Calu3 (cell line): ENCODE results near the gene ERMP1. TPM values are rescaled to one million over a fixed set of nuclear protein-coding genes. Genes with fewer than 3 reads are reported as not detected.

Source experiments
- BruUV-seq: library from RNA; stranded (reverse); fragments of 400-500 nt; replicated peaks from 2 replicates; lab custom pipeline; 2021; lab: Mats Ljungman, UMichigan
- CTCF ChIA-PET: fragments of 300-600 bp; sonication (Branson Sonifier 250); formaldehyde crosslinking; loops from one replicate; lab custom pipeline; 2022; ENCODE audit warnings: antibody characterized with exemption; lab: Charles Lee
- DNase-seq: peaks from one replicate; pipeline ENCODE4 v3.0.0; 2022
- H3K27ac Mint-ChIP-seq: one replicate; pipeline ENCODE4 v1.8.0; 2022; ENCODE audit warnings: mixed read lengths; ENCODE audit not compliant: unreplicated experiment
- H3K27me3 Mint-ChIP-seq: one replicate; pipeline ENCODE4 v1.8.0; 2022; ENCODE audit warnings: mixed read lengths; ENCODE audit not compliant: unreplicated experiment
- H3K36me3 Mint-ChIP-seq: one replicate; pipeline ENCODE4 v1.8.0; 2022; ENCODE audit warnings: mild to moderate bottlenecking, moderate library complexity, mixed read lengths; ENCODE audit not compliant: insufficient read depth, unreplicated experiment
- H3K4me1 Mint-ChIP-seq: one replicate; pipeline ENCODE4 v1.8.0; 2022; ENCODE audit warnings: mild to moderate bottlenecking, low read depth, mixed read lengths; ENCODE audit not compliant: unreplicated experiment
- H3K4me3 Mint-ChIP-seq: one replicate; pipeline ENCODE4 v1.8.0; 2022; ENCODE audit warnings: mild to moderate bottlenecking, low read depth, moderate library complexity, mixed read lengths; ENCODE audit not compliant: unreplicated experiment
- H3K9me3 Mint-ChIP-seq: one replicate; pipeline ENCODE4 v1.8.0; 2022; ENCODE audit warnings: low read depth, mixed read lengths; ENCODE audit not compliant: unreplicated experiment
- intact Hi-C: fragments of 100-400 bp; cut with micrococcal nuclease; formaldehyde crosslinking; loops from one replicate; pipeline ENCODE4 v1.10.0; 2022; ENCODE audit not compliant: unreplicated experiment
- total RNA-seq: library from RNA; stranded (reverse); gene quantifications from 2 replicates; pipeline ENCODE4 v1.2.3, GENCODE V29; 2022
- TF ChIP-seq, protein P1 (sequence below): fragments of 200-600 bp; IDR thresholded peaks from one replicate; pipeline ENCODE4 v1.8.0; 2022; ENCODE audit warnings: antibody characterized with exemption; ENCODE audit not compliant: unreplicated experiment

Gene ERMP1
- total RNA-seq, 1 experiment from 2014 or later = 28.4 TPM

DNA sequence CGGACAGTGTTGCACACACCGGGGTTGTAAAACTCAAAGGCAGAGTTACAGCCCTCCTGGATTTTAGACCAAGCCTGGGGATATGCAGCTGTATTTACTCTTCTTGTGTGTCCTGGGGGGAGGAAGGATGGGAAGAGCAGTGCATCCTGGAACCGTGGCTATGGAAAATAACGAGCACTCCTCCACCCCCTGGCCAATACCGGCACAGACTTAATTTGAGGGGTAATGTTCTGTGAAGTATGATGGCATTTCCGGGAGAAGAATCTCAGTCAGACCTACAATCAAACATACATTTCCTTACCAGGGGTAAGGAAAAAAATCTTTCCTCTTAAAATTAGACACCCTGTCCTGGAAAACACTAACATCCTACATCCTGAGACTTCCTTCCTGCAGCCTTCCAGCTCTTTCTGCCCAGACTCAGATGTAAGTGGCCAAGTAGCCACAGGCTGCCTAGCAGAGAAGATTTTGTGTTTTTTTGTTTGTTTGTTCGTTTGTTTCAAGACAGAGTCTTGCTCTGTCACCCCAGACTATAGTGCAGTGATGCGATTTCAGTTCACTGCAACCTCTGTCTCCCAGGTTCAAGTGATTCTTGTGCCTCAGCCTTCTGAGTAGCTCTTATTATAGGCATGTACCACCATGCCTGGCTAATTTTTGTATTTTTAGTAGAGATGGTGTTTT, 11.0 kb upstream of the ERMP1 start:
- no peaks in the 10 kb centered on the region for H3K36me3 Mint-ChIP-seq
- no TSS peak for BruUV-seq
- peaks cover 2% of the 10 kb centered on the region for H3K9me3 Mint-ChIP-seq
- peaks cover 49% of the 10 kb centered on the region for H3K4me1 Mint-ChIP-seq
- no peak overlapping the region for H3K27ac Mint-ChIP-seq
- TF ChIP-seq, protein P1, sequence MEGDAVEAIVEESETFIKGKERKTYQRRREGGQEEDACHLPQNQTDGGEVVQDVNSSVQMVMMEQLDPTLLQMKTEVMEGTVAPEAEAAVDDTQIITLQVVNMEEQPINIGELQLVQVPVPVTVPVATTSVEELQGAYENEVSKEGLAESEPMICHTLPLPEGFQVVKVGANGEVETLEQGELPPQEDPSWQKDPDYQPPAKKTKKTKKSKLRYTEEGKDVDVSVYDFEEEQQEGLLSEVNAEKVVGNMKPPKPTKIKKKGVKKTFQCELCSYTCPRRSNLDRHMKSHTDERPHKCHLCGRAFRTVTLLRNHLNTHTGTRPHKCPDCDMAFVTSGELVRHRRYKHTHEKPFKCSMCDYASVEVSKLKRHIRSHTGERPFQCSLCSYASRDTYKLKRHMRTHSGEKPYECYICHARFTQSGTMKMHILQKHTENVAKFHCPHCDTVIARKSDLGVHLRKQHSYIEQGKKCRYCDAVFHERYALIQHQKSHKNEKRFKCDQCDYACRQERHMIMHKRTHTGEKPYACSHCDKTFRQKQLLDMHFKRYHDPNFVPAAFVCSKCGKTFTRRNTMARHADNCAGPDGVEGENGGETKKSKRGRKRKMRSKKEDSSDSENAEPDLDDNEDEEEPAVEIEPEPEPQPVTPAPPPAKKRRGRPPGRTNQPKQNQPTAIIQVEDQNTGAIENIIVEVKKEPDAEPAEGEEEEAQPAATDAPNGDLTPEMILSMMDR = no peak
- no peaks in the 10 kb centered on the region for H3K27me3 Mint-ChIP-seq
- DNase-seq = no peak
- intact Hi-C loops = no loop called here
- H3K4me3 Mint-ChIP-seq = no peak overlapping the region
- CTCF ChIA-PET = interaction anchor here (0.6 kb wide), 1 partner anchor 9 kb away, joined by 3 read pairs; no protein-coding TSS in a partner anchor

GRCh38 chr9:5842929-5843793, 10.2 kb upstream of the ERMP1 start:
- H3K4me1 Mint-ChIP-seq = peaks cover 57% of the 10 kb centered on the region
- no peak overlapping the region for H3K27ac Mint-ChIP-seq
- intact Hi-C loops = no loop called here
- H3K27me3 Mint-ChIP-seq = no peaks in the 10 kb centered on the region
- BruUV-seq = no TSS peak
- H3K9me3 Mint-ChIP-seq = peaks cover 2% of the 10 kb centered on the region
- TF ChIP-seq, protein P1 = no peak
- no peak for DNase-seq
- CTCF ChIA-PET = interaction anchor here (0.6 kb wide), 1 partner anchor 8 kb away, joined by 3 read pairs; no protein-coding TSS in a partner anchor
- no peak overlapping the region for H3K4me3 Mint-ChIP-seq
- no peaks in the 10 kb centered on the region for H3K36me3 Mint-ChIP-seq

- no peaks in the 10 kb centered on the region for H3K27me3 Mint-ChIP-seq
- H3K27ac Mint-ChIP-seq = no peak overlapping the region
- no TSS peak for BruUV-seq
Observed at GRCh38 chr9:5841771-5842573, 9.1 kb upstream of the ERMP1 start.

More at GRCh38 chr9:5841771-5842573, 9.1 kb upstream of the ERMP1 start:
- intact Hi-C loops = no loop called here
- Mint-ChIP-seq H3K9me3 (peaks cover 2% of the 10 kb centered on the region), H3K4me1 (peaks cover 60% of the 10 kb centered on the region), H3K4me3 (no peak overlapping the region), H3K36me3 (no peaks in the 10 kb centered on the region)
- TF ChIP-seq, protein P1 = no peak
- CTCF ChIA-PET = no interaction called here
- no peak for DNase-seq
